Breast epithelium (tissue), 3 donors: Measurements from ENCODE around the gene ATL2.

Experiments used
- POLR2AphosphoS5 ChIP-seq, 3 donors: sonication (generic); formaldehyde crosslinking; IDR thresholded peaks; one replicate each; pipeline ENCODE4 v1.6.1; 2017; ENCODE audit warnings: antibody characterized with exemption in 3 of 3
- TF ChIP-seq, protein P1 (sequence below), 3 donors: fragments of 450-650 bp; IDR thresholded peaks; one replicate each; pipeline ENCODE4 v1.5.1; 2016 to 2017; ENCODE audit warnings: antibody characterized with exemption in 3 of 3, mild to moderate bottlenecking in 3 of 3, moderate library complexity in 3 of 3

DNA sequence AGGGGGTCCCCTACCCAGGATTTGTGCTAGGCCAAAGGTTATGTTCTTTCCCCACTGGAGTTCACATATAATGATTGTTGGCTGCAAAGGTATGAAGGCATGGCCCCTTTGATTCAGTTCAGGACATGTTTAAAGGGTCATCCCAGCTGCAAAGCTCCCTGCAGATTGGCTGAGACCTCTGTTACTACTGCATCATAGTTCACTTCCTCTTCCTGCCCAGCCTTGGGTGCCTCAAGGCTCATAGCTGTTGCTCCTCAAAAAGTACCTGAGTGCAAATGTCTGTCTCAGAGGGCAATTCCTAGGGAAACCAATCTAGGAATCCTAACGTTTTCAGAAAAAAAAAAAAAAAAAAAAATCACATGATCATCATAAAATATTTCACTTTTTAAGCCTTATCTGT is 125.1 kb downstream of the ATL2 start:
- TF ChIP-seq, protein P1, sequence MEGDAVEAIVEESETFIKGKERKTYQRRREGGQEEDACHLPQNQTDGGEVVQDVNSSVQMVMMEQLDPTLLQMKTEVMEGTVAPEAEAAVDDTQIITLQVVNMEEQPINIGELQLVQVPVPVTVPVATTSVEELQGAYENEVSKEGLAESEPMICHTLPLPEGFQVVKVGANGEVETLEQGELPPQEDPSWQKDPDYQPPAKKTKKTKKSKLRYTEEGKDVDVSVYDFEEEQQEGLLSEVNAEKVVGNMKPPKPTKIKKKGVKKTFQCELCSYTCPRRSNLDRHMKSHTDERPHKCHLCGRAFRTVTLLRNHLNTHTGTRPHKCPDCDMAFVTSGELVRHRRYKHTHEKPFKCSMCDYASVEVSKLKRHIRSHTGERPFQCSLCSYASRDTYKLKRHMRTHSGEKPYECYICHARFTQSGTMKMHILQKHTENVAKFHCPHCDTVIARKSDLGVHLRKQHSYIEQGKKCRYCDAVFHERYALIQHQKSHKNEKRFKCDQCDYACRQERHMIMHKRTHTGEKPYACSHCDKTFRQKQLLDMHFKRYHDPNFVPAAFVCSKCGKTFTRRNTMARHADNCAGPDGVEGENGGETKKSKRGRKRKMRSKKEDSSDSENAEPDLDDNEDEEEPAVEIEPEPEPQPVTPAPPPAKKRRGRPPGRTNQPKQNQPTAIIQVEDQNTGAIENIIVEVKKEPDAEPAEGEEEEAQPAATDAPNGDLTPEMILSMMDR (IDR thresholded peaks at IDR 0.05) = no peak
- TF ChIP-seq POLR2AphosphoS5 (IDR thresholded peaks at IDR 0.05) = no peak
